ENCODE measurements around the gene L2HGDH. TPM values are rescaled to one million over a fixed set of nuclear protein-coding genes. Genes with fewer than 3 reads are reported as not detected.

L2HGDH gene
- total RNA-seq, 1 donor = 3.3 TPM

DNA sequence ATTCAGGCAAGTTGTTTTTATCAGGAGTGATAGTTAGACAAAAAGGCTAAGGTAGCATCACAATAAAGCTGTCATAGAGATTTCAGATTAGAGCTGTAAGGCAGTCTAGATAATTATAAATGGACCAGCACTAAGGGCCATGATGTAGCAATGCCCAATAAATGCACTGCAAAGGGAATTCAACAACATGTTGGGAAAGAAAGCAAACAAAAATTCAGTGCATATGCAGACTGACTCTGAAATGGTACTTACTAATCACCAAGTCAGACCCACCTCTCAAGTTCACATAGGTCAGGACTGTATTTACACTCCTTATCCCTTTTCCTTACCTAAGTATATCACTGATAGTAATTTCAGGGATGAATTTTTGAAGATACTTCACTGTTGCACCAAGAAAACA, 47.0 kb downstream of the L2HGDH start:
- DNase-seq (ENCODE audit: low read depth) = no peak
- no peak overlapping the region for H3K4me3 ChIP-seq (ENCODE audit: low read depth, low read length)
- no peak for TF ChIP-seq CTCF (IDR thresholded peaks at IDR 0.05; ENCODE audit: insufficient read depth, low read length)

GRCh38 chr14:50263321-50263720, 48.7 kb downstream of the L2HGDH start:
- no peak for TF ChIP-seq CTCF (IDR thresholded peaks at IDR 0.05; ENCODE audit: insufficient read depth, low read length)

DNA sequence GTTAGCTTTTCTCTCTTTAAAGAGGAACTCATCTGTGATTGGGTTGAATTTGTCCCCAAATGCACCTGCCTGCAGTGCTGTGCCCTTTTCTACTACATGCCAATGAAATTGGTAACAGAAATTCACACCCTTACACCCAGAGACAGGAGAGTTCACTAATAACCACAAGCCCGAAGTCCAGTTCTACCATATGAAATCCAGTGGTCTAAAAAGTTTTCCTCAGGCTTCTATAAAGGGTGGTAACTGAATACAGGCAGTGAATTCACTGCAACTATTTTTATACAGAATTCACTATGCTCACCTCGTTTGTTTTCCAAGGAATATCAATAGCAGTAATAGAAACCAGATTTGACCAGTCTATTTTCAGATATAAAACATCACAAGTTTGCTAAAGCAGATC, 49.2 kb downstream of the L2HGDH start:
- TF ChIP-seq CTCF (IDR thresholded peaks at IDR 0.05; ENCODE audit: insufficient read depth, low read length) = no peak
- no peak overlapping the region for H3K4me3 ChIP-seq (ENCODE audit: low read depth, low read length)
- DNase-seq (ENCODE audit: low read depth) = no peak

More at GRCh38 chr14:50263321-50263720, 48.7 kb downstream of the L2HGDH start:
- no peak overlapping the region for H3K4me3 ChIP-seq (ENCODE audit: low read depth, low read length)
- no peak for DNase-seq (ENCODE audit: low read depth)

DNA sequence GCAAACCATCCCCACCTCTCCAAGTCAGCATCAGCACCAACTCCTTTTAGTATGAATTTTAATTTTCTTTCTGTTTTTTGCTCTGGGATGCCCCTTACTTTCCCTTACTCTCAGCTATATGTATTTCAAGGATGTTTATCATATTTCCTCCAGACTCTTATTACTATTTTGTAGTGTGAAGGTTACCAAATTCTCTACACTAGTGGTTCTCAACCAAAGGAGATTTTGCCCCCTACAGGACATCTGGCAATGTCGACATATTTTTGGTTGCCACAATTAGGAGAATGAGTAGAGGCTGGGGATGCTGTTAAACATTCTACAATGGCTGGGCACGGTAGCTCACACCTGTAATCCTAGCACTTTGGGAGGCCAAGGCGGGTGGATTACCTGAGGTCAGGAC, 51.5 kb downstream of the L2HGDH start:
- H3K4me3 ChIP-seq (ENCODE audit: low read depth, low read length) = no peak overlapping the region
- DNase-seq (ENCODE audit: low read depth) = peak; percentile 65
- peak; percentile 70 for TF ChIP-seq CTCF (IDR thresholded peaks at IDR 0.05; ENCODE audit: insufficient read depth, low read length)

DNA sequence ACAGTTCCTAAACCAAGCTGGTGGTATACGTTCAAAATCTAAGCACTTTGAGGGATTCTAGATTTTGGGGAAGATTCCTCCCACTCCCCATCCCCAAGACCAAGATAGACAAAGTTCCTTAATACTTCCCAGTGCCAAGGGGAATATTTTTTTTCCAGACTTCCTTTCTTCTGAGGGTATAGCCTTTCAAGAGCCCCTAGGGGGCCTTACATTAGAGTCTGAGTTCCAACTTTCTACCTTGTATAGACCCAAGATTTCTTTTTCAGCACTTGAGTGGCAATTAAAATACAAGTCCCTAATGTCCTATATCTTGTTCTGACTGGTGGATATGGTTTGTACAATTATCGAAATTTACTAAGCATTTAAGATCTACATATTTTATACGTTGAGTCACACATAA, 52.0 kb downstream of the L2HGDH start:
- no peak overlapping the region for H3K4me3 ChIP-seq (ENCODE audit: low read depth, low read length)
- DNase-seq (ENCODE audit: low read depth) = no peak
- no peak for TF ChIP-seq CTCF (IDR thresholded peaks at IDR 0.05; ENCODE audit: insufficient read depth, low read length)

- TF ChIP-seq CTCF (IDR thresholded peaks at IDR 0.05; ENCODE audit: insufficient read depth, low read length) = no peak
- peak; percentile 22 for DNase-seq (ENCODE audit: low read depth)
- no peak overlapping the region for H3K4me3 ChIP-seq (ENCODE audit: low read depth, low read length)
Observed at GRCh38 chr14:50257732-50258131, 54.3 kb downstream of the L2HGDH start.

- no peak for DNase-seq (ENCODE audit: low read depth)
- H3K4me3 ChIP-seq (ENCODE audit: low read depth, low read length) = no peak overlapping the region
- no peak for TF ChIP-seq CTCF (IDR thresholded peaks at IDR 0.05; ENCODE audit: insufficient read depth, low read length)
Observed at GRCh38 chr14:50254248-50254647, 57.8 kb downstream of the L2HGDH start.

Data from fibroblast of the aortic adventitia (primary cell).